Tibial nerve (tissue), 3 donors: ENCODE results near the gene THUMPD2.

Experiments
- POLR2A ChIP-seq, 2 donors: fragments of 450-650 bp; IDR thresholded peaks; one replicate each; pipeline ENCODE4 v1.6.1; 2017; ENCODE audit warnings: antibody characterized with exemption in 2 of 2, mild to moderate bottlenecking in 2 of 2, moderate library complexity in 2 of 2
- TF ChIP-seq, protein P1 (sequence below), 5 experiments: fragments of 200-600 bp in 3 of 5; fragments of 450-650 bp in 2 of 5; sonication (generic) in 3 of 5; IDR thresholded peaks; one replicate each; pipeline ENCODE4 v1.5.1; 2016 to 2019; ENCODE audit warnings: antibody characterized with exemption in 5 of 5, mild to moderate bottlenecking in 3 of 5, moderate library complexity in 2 of 5

DNA sequence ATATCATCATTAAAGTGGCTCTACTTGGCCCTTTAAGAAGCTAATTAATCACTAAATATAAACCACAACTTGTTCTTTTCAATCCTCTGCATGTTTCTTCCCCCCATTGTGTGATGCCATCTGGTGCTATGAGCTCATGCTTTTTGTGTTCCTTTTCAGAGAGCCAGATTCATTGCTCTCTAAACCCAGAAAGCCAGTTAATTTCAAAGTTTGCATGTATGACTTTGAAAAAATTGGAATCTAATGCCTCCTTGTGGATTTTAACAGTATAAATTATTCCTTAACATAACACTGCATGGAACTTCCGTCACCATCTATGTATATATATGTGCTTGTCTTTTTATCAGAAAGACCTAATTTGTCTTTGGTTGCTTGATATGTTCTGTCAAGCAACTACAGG, 82.2 kb downstream of the THUMPD2 start:
- TF ChIP-seq, protein P1, sequence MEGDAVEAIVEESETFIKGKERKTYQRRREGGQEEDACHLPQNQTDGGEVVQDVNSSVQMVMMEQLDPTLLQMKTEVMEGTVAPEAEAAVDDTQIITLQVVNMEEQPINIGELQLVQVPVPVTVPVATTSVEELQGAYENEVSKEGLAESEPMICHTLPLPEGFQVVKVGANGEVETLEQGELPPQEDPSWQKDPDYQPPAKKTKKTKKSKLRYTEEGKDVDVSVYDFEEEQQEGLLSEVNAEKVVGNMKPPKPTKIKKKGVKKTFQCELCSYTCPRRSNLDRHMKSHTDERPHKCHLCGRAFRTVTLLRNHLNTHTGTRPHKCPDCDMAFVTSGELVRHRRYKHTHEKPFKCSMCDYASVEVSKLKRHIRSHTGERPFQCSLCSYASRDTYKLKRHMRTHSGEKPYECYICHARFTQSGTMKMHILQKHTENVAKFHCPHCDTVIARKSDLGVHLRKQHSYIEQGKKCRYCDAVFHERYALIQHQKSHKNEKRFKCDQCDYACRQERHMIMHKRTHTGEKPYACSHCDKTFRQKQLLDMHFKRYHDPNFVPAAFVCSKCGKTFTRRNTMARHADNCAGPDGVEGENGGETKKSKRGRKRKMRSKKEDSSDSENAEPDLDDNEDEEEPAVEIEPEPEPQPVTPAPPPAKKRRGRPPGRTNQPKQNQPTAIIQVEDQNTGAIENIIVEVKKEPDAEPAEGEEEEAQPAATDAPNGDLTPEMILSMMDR (IDR thresholded peaks at IDR 0.05), result peak in 4 of 5 experiments; percentile 22 to 62 (median 42)
- no peak for TF ChIP-seq POLR2A (IDR thresholded peaks at IDR 0.05)
